ENCODE measurements around the gene C1QTNF9B.
"Not testable (repeated sequence)": the region's sequence is repeated elsewhere in the genome, so short reads cannot be mapped to it uniquely, and the experiment has no call there.

C1QTNF9B gene

GRCh38 chr13:23897452-23897919 is at the start of gene C1QTNF9B:
C1QTNF9B (minus strand) TSS chr13:23897502.
- not testable (repeated sequence) for H3K9me3 Mint-ChIP-seq; H3K27ac Mint-ChIP-seq; H3K36me3 Mint-ChIP-seq (ENCODE audit: low read depth); H3K4me3 Mint-ChIP-seq; H3K4me1 Mint-ChIP-seq (ENCODE audit: low read depth)
- H3K27me3 Mint-ChIP-seq = peaks cover 13% of the 10 kb centered on the region

- no peaks in the 10 kb centered on the region for H3K4me1 Mint-ChIP-seq (ENCODE audit: low read depth)
- H3K9me3 Mint-ChIP-seq = no peaks in the 10 kb centered on the region
- no peak overlapping the region for H3K27ac Mint-ChIP-seq
- H3K36me3 Mint-ChIP-seq (ENCODE audit: low read depth) = no peaks in the 10 kb centered on the region
- H3K4me3 Mint-ChIP-seq = no peak overlapping the region
- H3K27me3 Mint-ChIP-seq = peaks cover 11% of the 10 kb centered on the region
Observed at GRCh38 chr13:23946900-23947299, 49.6 kb upstream of the C1QTNF9B start.

- no peak overlapping the region for H3K27ac Mint-ChIP-seq
- H3K27me3 Mint-ChIP-seq = peaks cover 18% of the 10 kb centered on the region
- H3K4me3 Mint-ChIP-seq = no peak overlapping the region
Observed at GRCh38 chr13:23946067-23946466, 48.8 kb upstream of the C1QTNF9B start.

GRCh38 chr13:23945612-23946011 is 48.3 kb upstream of the C1QTNF9B start:
- H3K4me3 Mint-ChIP-seq = no peak overlapping the region
- H3K27ac Mint-ChIP-seq = no peak overlapping the region
- H3K27me3 Mint-ChIP-seq = peaks cover 20% of the 10 kb centered on the region
- H3K9me3 Mint-ChIP-seq = no peaks in the 10 kb centered on the region
- H3K4me1 Mint-ChIP-seq (ENCODE audit: low read depth) = no peaks in the 10 kb centered on the region
- H3K36me3 Mint-ChIP-seq (ENCODE audit: low read depth) = no peaks in the 10 kb centered on the region

More at GRCh38 chr13:23946067-23946466, 48.8 kb upstream of the C1QTNF9B start:
- Mint-ChIP-seq H3K36me3 (ENCODE audit: low read depth) (no peaks in the 10 kb centered on the region), H3K9me3 (no peaks in the 10 kb centered on the region), H3K4me1 (ENCODE audit: low read depth) (no peaks in the 10 kb centered on the region)

GRCh38 chr13:23941211-23941610 is 43.9 kb upstream of the C1QTNF9B start:
- no peaks in the 10 kb centered on the region for H3K36me3 Mint-ChIP-seq (ENCODE audit: low read depth)
- H3K27me3 Mint-ChIP-seq = peaks cover 48% of the 10 kb centered on the region
- H3K4me1 Mint-ChIP-seq (ENCODE audit: low read depth) = no peaks in the 10 kb centered on the region
- no peak overlapping the region for H3K4me3 Mint-ChIP-seq
- H3K27ac Mint-ChIP-seq = no peak overlapping the region
- no peaks in the 10 kb centered on the region for H3K9me3 Mint-ChIP-seq

GRCh38 chr13:23939666-23940065 is 42.4 kb upstream of the C1QTNF9B start:
- not testable (repeated sequence) for H3K4me1 Mint-ChIP-seq (ENCODE audit: low read depth); H3K9me3 Mint-ChIP-seq; H3K27ac Mint-ChIP-seq; H3K4me3 Mint-ChIP-seq; H3K36me3 Mint-ChIP-seq (ENCODE audit: low read depth)
- H3K27me3 Mint-ChIP-seq = peaks cover 50% of the 10 kb centered on the region

- H3K36me3 Mint-ChIP-seq (ENCODE audit: low read depth) = no peaks in the 10 kb centered on the region
- no peak overlapping the region for H3K27ac Mint-ChIP-seq
- H3K9me3 Mint-ChIP-seq = no peaks in the 10 kb centered on the region
- no peak overlapping the region for H3K4me3 Mint-ChIP-seq
- H3K27me3 Mint-ChIP-seq = peaks cover 51% of the 10 kb centered on the region
- no peaks in the 10 kb centered on the region for H3K4me1 Mint-ChIP-seq (ENCODE audit: low read depth)
Observed at GRCh38 chr13:23934520-23934919, 37.2 kb upstream of the C1QTNF9B start.

- H3K27ac Mint-ChIP-seq = no peak overlapping the region
- H3K36me3 Mint-ChIP-seq (ENCODE audit: low read depth) = no peaks in the 10 kb centered on the region
- H3K4me1 Mint-ChIP-seq (ENCODE audit: low read depth) = no peaks in the 10 kb centered on the region
- H3K27me3 Mint-ChIP-seq = peaks cover 20% of the 10 kb centered on the region
- H3K9me3 Mint-ChIP-seq = no peaks in the 10 kb centered on the region
- no peak overlapping the region for H3K4me3 Mint-ChIP-seq
Observed at GRCh38 chr13:23928985-23929384, 31.7 kb upstream of the C1QTNF9B start.

GRCh38 chr13:23923031-23923430 is 25.7 kb upstream of the C1QTNF9B start:
- H3K36me3 Mint-ChIP-seq (ENCODE audit: low read depth) = no peaks in the 10 kb centered on the region
- no peaks in the 10 kb centered on the region for H3K4me1 Mint-ChIP-seq (ENCODE audit: low read depth)
- H3K27ac Mint-ChIP-seq = no peak overlapping the region
- no peak overlapping the region for H3K4me3 Mint-ChIP-seq
- no peaks in the 10 kb centered on the region for H3K9me3 Mint-ChIP-seq
- peaks cover 21% of the 10 kb centered on the region for H3K27me3 Mint-ChIP-seq

- no peak overlapping the region for H3K4me3 Mint-ChIP-seq
- no peaks in the 10 kb centered on the region for H3K9me3 Mint-ChIP-seq
- no peak overlapping the region for H3K27ac Mint-ChIP-seq
- H3K27me3 Mint-ChIP-seq = peaks cover 28% of the 10 kb centered on the region
- H3K36me3 Mint-ChIP-seq (ENCODE audit: low read depth) = no peaks in the 10 kb centered on the region
- H3K4me1 Mint-ChIP-seq (ENCODE audit: low read depth) = no peaks in the 10 kb centered on the region
Observed at GRCh38 chr13:23922005-23922932, 25.0 kb upstream of the C1QTNF9B start.

- H3K27me3 Mint-ChIP-seq = peaks cover 33% of the 10 kb centered on the region
- H3K27ac Mint-ChIP-seq = no peak overlapping the region
- no peak overlapping the region for H3K4me3 Mint-ChIP-seq
- no peaks in the 10 kb centered on the region for H3K36me3 Mint-ChIP-seq (ENCODE audit: low read depth)
- H3K4me1 Mint-ChIP-seq (ENCODE audit: low read depth) = no peaks in the 10 kb centered on the region
- H3K9me3 Mint-ChIP-seq = no peaks in the 10 kb centered on the region
Observed at GRCh38 chr13:23921451-23921888, 24.2 kb upstream of the C1QTNF9B start.

- Mint-ChIP-seq H3K4me1 (ENCODE audit: low read depth) (no peaks in the 10 kb centered on the region), H3K4me3 (no peak overlapping the region), H3K36me3 (ENCODE audit: low read depth) (no peaks in the 10 kb centered on the region), H3K27me3 (peaks cover 45% of the 10 kb centered on the region), H3K9me3 (no peaks in the 10 kb centered on the region), H3K27ac (no peak overlapping the region)
Observed at GRCh38 chr13:23919006-23919405, 21.7 kb upstream of the C1QTNF9B start.

GRCh38 chr13:23918208-23918607 is 20.9 kb upstream of the C1QTNF9B start:
- H3K27ac Mint-ChIP-seq = no peak overlapping the region
- no peaks in the 10 kb centered on the region for H3K36me3 Mint-ChIP-seq (ENCODE audit: low read depth)
- H3K4me1 Mint-ChIP-seq (ENCODE audit: low read depth) = no peaks in the 10 kb centered on the region
- H3K4me3 Mint-ChIP-seq = no peak overlapping the region
- H3K9me3 Mint-ChIP-seq = no peaks in the 10 kb centered on the region
- peaks cover 45% of the 10 kb centered on the region for H3K27me3 Mint-ChIP-seq

GRCh38 chr13:23915308-23915707 is 18.0 kb upstream of the C1QTNF9B start:
- no peaks in the 10 kb centered on the region for H3K9me3 Mint-ChIP-seq
- H3K27me3 Mint-ChIP-seq = peaks cover 53% of the 10 kb centered on the region
- H3K36me3 Mint-ChIP-seq (ENCODE audit: low read depth) = no peaks in the 10 kb centered on the region
- no peak overlapping the region for H3K4me3 Mint-ChIP-seq
- H3K27ac Mint-ChIP-seq = no peak overlapping the region
- no peaks in the 10 kb centered on the region for H3K4me1 Mint-ChIP-seq (ENCODE audit: low read depth)

- Mint-ChIP-seq H3K27ac (no peak overlapping the region), H3K27me3 (peaks cover 44% of the 10 kb centered on the region), H3K4me3 (no peak overlapping the region), H3K4me1 (ENCODE audit: low read depth) (no peaks in the 10 kb centered on the region), H3K36me3 (ENCODE audit: low read depth) (no peaks in the 10 kb centered on the region), H3K9me3 (no peaks in the 10 kb centered on the region)
Observed at GRCh38 chr13:23912469-23912868, 15.2 kb upstream of the C1QTNF9B start.

- Mint-ChIP-seq H3K4me1 (ENCODE audit: low read depth) (no peaks in the 10 kb centered on the region), H3K9me3 (no peaks in the 10 kb centered on the region), H3K36me3 (ENCODE audit: low read depth) (no peaks in the 10 kb centered on the region), H3K27ac (no peak overlapping the region), H3K4me3 (no peak overlapping the region), H3K27me3 (peaks cover 43% of the 10 kb centered on the region)
Observed at GRCh38 chr13:23909606-23910005, 12.3 kb upstream of the C1QTNF9B start.
